RWPE1 (cell line): ENCODE data around the gene KCNG2.

Source experiments
- CTCF ChIA-PET: fragments of 350-600 bp; sonication (Branson Sonifier 250); formaldehyde crosslinking; extraction: SDS; loops from one replicate; lab custom pipeline; 2021; lab: Yijun Ruan, JAX
- POLR2A ChIA-PET: fragments of 400-600 bp; formaldehyde crosslinking; extraction: SDS; loops from one replicate; lab custom pipeline; 2020; ENCODE audit warnings: antibody characterized with exemption; ENCODE audit not compliant: low non-redundant PET; lab: Yijun Ruan, JAX
- DNase-seq: peaks from one replicate; pipeline ENCODE4 v3.0.0; 2012; ENCODE audit warnings: low spot score
- H3K27ac ChIP-seq: fragments of 450-650 bp; 2 replicates; pipeline ENCODE4 v1.5.1; 2017
- TF ChIP-seq, protein P1 (sequence below): fragments of 450-650 bp; conservative IDR thresholded peaks from 2 replicates; pipeline ENCODE4 v1.5.1; 2017; ENCODE audit warnings: low read depth, mild to moderate bottlenecking

KCNG2 gene

DNA sequence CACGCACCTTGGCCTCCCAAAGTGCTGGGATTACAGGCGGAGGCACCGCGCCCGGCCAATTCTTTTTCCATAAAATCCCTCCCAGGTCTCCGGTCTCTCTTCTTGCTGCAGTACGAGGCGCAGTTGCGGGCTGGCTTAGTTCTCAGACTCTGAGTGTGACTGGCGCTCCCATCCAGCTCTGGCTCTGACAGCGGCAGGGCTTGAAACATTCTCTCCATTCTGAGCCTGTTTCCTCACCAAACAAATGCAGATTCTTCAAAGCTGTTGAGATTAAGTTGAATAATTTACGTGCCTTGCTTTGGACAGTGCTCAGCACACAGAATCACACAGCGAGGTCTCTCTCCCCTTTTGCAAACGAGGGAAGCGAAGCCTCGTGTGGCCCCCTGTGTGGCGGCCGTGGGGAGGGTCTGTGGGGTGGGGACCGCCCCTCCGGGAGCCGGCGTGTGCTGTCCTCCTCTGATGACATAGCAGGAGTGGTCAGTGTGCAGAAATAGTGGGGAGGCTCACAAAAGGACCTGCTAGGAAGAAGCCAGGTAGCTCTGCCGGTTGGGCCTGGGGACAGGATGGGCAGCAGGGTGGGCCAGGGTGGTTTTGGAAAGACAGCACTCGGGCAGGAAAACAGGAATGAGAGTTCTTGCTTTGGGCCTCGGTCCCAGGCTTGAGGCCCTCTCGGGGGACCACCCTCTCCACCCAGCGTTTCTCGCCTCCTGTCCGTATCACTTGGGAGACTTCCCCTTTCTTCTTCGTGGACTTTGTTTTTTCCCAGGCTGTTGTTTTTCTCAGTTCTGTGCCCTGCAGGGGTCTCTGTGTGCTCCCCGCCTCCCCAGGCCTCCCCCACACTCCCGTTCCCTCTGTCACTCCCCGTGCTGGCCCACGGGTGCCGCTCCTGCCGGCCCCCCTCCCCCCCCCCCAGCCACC, 75.0 kb downstream of the KCNG2 start:
- DNase-seq, result no peak
- TF ChIP-seq, protein P1, sequence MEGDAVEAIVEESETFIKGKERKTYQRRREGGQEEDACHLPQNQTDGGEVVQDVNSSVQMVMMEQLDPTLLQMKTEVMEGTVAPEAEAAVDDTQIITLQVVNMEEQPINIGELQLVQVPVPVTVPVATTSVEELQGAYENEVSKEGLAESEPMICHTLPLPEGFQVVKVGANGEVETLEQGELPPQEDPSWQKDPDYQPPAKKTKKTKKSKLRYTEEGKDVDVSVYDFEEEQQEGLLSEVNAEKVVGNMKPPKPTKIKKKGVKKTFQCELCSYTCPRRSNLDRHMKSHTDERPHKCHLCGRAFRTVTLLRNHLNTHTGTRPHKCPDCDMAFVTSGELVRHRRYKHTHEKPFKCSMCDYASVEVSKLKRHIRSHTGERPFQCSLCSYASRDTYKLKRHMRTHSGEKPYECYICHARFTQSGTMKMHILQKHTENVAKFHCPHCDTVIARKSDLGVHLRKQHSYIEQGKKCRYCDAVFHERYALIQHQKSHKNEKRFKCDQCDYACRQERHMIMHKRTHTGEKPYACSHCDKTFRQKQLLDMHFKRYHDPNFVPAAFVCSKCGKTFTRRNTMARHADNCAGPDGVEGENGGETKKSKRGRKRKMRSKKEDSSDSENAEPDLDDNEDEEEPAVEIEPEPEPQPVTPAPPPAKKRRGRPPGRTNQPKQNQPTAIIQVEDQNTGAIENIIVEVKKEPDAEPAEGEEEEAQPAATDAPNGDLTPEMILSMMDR, result no peak
- no peak overlapping the region for H3K27ac ChIP-seq
- POLR2A ChIA-PET, result no interaction called here
- CTCF ChIA-PET, result no interaction called here

DNA sequence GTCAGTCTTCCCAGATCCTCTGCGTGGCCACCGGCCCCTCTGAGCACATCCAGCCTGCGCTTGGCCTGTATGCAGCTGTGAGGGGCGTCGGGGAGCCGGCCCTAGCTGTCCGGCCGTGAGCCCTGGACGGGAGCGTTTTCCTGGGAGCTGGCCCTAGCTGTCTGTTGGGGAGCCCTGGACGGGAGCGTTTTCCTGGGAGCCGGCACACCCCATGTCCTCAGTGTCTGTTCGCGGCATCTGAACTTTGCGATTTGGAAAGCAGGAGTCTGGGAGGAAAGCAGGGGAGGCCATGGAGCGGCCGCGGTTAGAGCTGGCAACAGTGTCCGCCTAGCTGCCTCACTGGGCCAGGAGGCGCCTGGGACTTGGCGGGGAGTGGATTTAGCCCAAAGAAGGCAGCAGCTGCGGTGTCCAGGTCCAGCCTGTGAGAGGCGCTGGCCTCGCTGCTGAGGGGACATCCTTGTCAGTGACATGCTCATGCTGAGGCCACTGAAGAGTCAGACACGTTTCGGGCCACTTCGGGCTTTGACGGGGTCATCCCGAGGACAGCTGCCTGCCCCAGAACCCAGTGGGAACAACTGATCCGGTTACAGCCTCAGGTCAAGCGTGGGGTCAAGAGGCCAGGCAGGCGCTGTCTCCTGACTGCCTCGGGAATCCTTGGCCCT, 75.8 kb downstream of the KCNG2 start:
- ChIA-PET CTCF (interaction anchor here (0.6 kb wide), 1 partner anchor 24 kb away, joined by 3 read pairs; no protein-coding TSS in a partner anchor), POLR2A (no interaction called here)
- no peak overlapping the region for H3K27ac ChIP-seq
- DNase-seq, result no peak
- TF ChIP-seq, protein P1, result no peak

- no peak overlapping the region for H3K27ac ChIP-seq
- ChIA-PET CTCF (no interaction called here), POLR2A (no interaction called here)
- TF ChIP-seq, protein P1, result no peak
- DNase-seq, result no peak
These were observed 77.1 kb downstream of the KCNG2 start for GRCh38 chr18:79874553-79875530.

GRCh38 chr18:79875531-79875919, 77.8 kb downstream of the KCNG2 start:
- DNase-seq, result no peak
- peak overlapping the region; percentile 50; the same call in 1 of the 2 replicates for H3K27ac ChIP-seq
- CTCF ChIA-PET, result no interaction called here
- POLR2A ChIA-PET, result no interaction called here
- TF ChIP-seq, protein P1, result no peak

DNA sequence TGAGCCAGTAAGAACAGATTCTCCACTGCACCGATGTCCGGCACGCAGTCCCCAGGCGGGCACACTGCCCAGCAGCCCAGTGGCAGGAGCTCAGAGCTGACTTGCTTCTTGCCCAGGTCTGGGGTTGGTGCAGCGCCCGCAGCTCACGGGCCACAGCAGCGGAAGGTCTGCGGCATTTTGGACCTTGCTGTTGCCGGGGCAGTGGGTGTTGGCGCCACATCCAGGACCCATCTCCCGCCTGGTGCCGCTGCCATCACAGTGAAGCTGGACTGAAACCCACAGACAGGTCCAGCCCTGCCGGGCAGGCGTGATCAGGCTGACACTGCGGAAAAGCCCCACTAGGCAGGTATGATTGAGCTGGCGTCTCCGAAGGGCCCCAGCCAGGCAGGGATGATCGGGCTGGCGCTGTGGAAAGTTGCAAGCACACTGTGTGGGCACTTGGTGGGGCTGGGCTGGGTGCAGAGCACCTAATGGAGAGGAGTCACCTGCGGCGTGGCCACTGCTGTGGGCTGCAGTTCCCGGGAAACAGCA, 78.3 kb downstream of the KCNG2 start:
- H3K27ac ChIP-seq, result peak overlapping the region; percentile 50
- TF ChIP-seq, protein P1, result no peak
- POLR2A ChIA-PET, result no interaction called here
- CTCF ChIA-PET, result no interaction called here
- DNase-seq, result no peak
